OCI-LY1 (cell line): ENCODE data around the gene CDIPT.

ENCODE experiments used
- H2AFZ ChIP-seq: fragments of 200-600 bp; sonication (generic), shearing (Covaris generic); 2 replicates; pipeline ENCODE4 v1.6.0; 2014; ENCODE audit warnings: antibody characterized with exemption, mild to moderate bottlenecking, low read length
- H3F3A ChIP-seq: fragments of 200-600 bp; sonication (generic), shearing (Covaris generic); 2 replicates; pipeline ENCODE4 v1.6.0; 2014; ENCODE audit warnings: mild to moderate bottlenecking, antibody characterized with exemption, low read length, moderate library complexity; ENCODE audit not compliant: insufficient read depth
- H3K27ac ChIP-seq: fragments of 200-600 bp; sonication (generic); 2 replicates; pipeline ENCODE4 v1.5.1; 2014; ENCODE audit warnings: low read length, mixed run types, mild to moderate bottlenecking, low read depth; ENCODE audit not compliant: poor library complexity, severe bottlenecking
- H3K27me3 ChIP-seq: fragments of 200-600 bp; sonication (generic); 2 replicates; pipeline ENCODE4 v1.6.0; 2014; ENCODE audit warnings: antibody characterized with exemption, mild to moderate bottlenecking, low read length, moderate library complexity; ENCODE audit not compliant: insufficient read depth
- H3K36me3 ChIP-seq: fragments of 200-600 bp; sonication (generic); 2 replicates; pipeline ENCODE4 v1.6.1; 2014; ENCODE audit warnings: mild to moderate bottlenecking, antibody characterized with exemption, low read length, moderate library complexity, mixed read lengths; ENCODE audit not compliant: insufficient read depth
- H3K4me1 ChIP-seq: fragments of 200-600 bp; sonication (generic); 2 replicates; pipeline ENCODE4 v1.5.1; 2014; ENCODE audit warnings: mild to moderate bottlenecking, low read length, moderate library complexity; ENCODE audit not compliant: insufficient read depth, severe bottlenecking
- H3K4me2 ChIP-seq: fragments of 200-600 bp; sonication (generic), shearing (Covaris generic); 2 replicates; pipeline ENCODE4 v1.6.1; 2014; ENCODE audit warnings: low read length
- H3K4me3 ChIP-seq: fragments of 200-600 bp; sonication (generic); 2 replicates; pipeline ENCODE4 v1.5.1; 2014; ENCODE audit warnings: low read length, low read depth, mild to moderate bottlenecking, mixed read lengths; ENCODE audit not compliant: poor library complexity, severe bottlenecking
- H3K79me2 ChIP-seq: fragments of 200-600 bp; shearing (Covaris generic); 2 replicates; pipeline ENCODE4 v1.6.1; 2016; ENCODE audit warnings: mixed run types, low read length, mixed read lengths; ENCODE audit not compliant: insufficient read depth
- H3K9ac ChIP-seq: fragments of 200-600 bp; sonication (generic), shearing (Covaris generic); 2 replicates; pipeline ENCODE4 v1.6.1; 2014; ENCODE audit warnings: mild to moderate bottlenecking, low read length, mixed read lengths
- H3K9me2 ChIP-seq: fragments of 200-600 bp; sonication (generic), shearing (Covaris generic); 2 replicates; pipeline ENCODE4 v1.6.1; 2014; ENCODE audit warnings: low read depth, mild to moderate bottlenecking, low read length, mixed read lengths
- H3K9me3 ChIP-seq: fragments of 200-600 bp; shearing (Covaris generic); 2 replicates; pipeline ENCODE4 v1.6.1; 2014; ENCODE audit warnings: low read length, mixed read lengths
- H4K20me1 ChIP-seq: fragments of 200-600 bp; sonication (generic), shearing (Covaris generic); 2 replicates; pipeline ENCODE4 v1.6.0; 2016; ENCODE audit warnings: mild to moderate bottlenecking, low read length; ENCODE audit not compliant: insufficient read depth
- CTCF ChIP-seq: fragments of 200-600 bp; sonication (generic), shearing (Covaris generic); IDR thresholded peaks from 2 replicates; pipeline ENCODE4 v1.5.1; 2017; ENCODE audit warnings: mild to moderate bottlenecking, antibody characterized with exemption, low read length, moderate library complexity, mixed read lengths
- EZH2 ChIP-seq: fragments of 200-600 bp; sonication (generic), shearing (Covaris generic); IDR thresholded peaks from 2 replicates; pipeline ENCODE4 v1.8.0; 2017; ENCODE audit warnings: borderline replicate concordance, mixed run types, mild to moderate bottlenecking, antibody characterized with exemption, low read length, moderate library complexity, mixed read lengths

Gene CDIPT

GRCh38 chr16:29843931-29844330, 19.1 kb downstream of the CDIPT start:
- Histone ChIP-seq H3K4me2 (no peak overlapping the region), H3K4me1 (no peaks in the 10 kb centered on the region), H3K9me3 (no peaks in the 10 kb centered on the region), H3K27ac (no peak overlapping the region), H2AFZ (no peak overlapping the region), H3F3A (no peaks in the 10 kb centered on the region), H4K20me1 (no peaks in the 10 kb centered on the region), H3K9ac (no peak overlapping the region), H3K79me2 (no peaks in the 10 kb centered on the region), H3K4me3 (no peak overlapping the region), H3K27me3 (no peaks in the 10 kb centered on the region), H3K9me2 (no peaks in the 10 kb centered on the region), H3K36me3 (no peaks in the 10 kb centered on the region)
- TF ChIP-seq EZH2 (no peak), CTCF (no peak)

GRCh38 chr16:29842732-29843346, 20.2 kb downstream of the CDIPT start:
- Histone ChIP-seq H3K4me3 (no peak overlapping the region), H3K27me3 (no peaks in the 10 kb centered on the region), H3F3A (no peaks in the 10 kb centered on the region), H3K36me3 (no peaks in the 10 kb centered on the region), H3K9ac (no peak overlapping the region), H3K9me3 (no peaks in the 10 kb centered on the region), H4K20me1 (no peaks in the 10 kb centered on the region), H3K4me2 (no peak overlapping the region), H3K9me2 (no peaks in the 10 kb centered on the region), H2AFZ (no peak overlapping the region), H3K4me1 (no peaks in the 10 kb centered on the region), H3K79me2 (no peaks in the 10 kb centered on the region), H3K27ac (no peak overlapping the region)
- TF ChIP-seq CTCF = no peak
- no peak for TF ChIP-seq EZH2

GRCh38 chr16:29841631-29842030, 21.4 kb downstream of the CDIPT start:
- Histone ChIP-seq H4K20me1 (no peaks in the 10 kb centered on the region), H3K9me3 (no peaks in the 10 kb centered on the region)
- no peak for TF ChIP-seq CTCF
- no peak for TF ChIP-seq EZH2

More at GRCh38 chr16:29841631-29842030, 21.4 kb downstream of the CDIPT start:
- H3K4me2 ChIP-seq = no peak overlapping the region
- no peaks in the 10 kb centered on the region for H3K36me3 ChIP-seq
- H3K4me1 ChIP-seq = no peaks in the 10 kb centered on the region
- H2AFZ ChIP-seq = no peak overlapping the region
- H3F3A ChIP-seq = no peaks in the 10 kb centered on the region
- H3K79me2 ChIP-seq = no peaks in the 10 kb centered on the region
- no peaks in the 10 kb centered on the region for H3K9me2 ChIP-seq
- H3K4me3 ChIP-seq = no peak overlapping the region
- H3K27me3 ChIP-seq = no peaks in the 10 kb centered on the region
- H3K27ac ChIP-seq = no peak overlapping the region
- H3K9ac ChIP-seq = no peak overlapping the region
